Ishikawa (cell line): Measurements from ENCODE around the gene XAB2.

Experiments
- CEBPB ChIP-seq: IDR thresholded peaks from 2 replicates; pipeline ENCODE4 v1.6.1; 2012
- CREB1 ChIP-seq: IDR thresholded peaks from 2 replicates; pipeline ENCODE4 v1.6.1; 2012; ENCODE audit warnings: low read depth
- EGR1 ChIP-seq: IDR thresholded peaks from 2 replicates; pipeline ENCODE4 v1.6.1; 2012
- EP300 ChIP-seq: IDR thresholded peaks from 2 replicates; pipeline ENCODE4 v1.6.1; 2012; ENCODE audit warnings: borderline replicate concordance
- FOXM1 ChIP-seq: IDR thresholded peaks from 2 replicates; pipeline ENCODE4 v1.6.1; 2012; ENCODE audit warnings: low read depth, borderline replicate concordance
- MAX ChIP-seq: IDR thresholded peaks from 2 replicates; pipeline ENCODE4 v1.6.1; 2012
- NFIC ChIP-seq: IDR thresholded peaks from 2 replicates; pipeline ENCODE4 v1.6.1; 2012
- RAD21 ChIP-seq: IDR thresholded peaks from 2 replicates; pipeline ENCODE4 v1.6.1; 2012; ENCODE audit warnings: low read depth
- REST ChIP-seq: IDR thresholded peaks from 2 replicates; pipeline ENCODE4 v1.6.1; 2012; ENCODE audit warnings: low read depth, mild to moderate bottlenecking
- TAF1 ChIP-seq: IDR thresholded peaks from 2 replicates; pipeline ENCODE4 v1.6.1; 2012; ENCODE audit warnings: low read depth, mild to moderate bottlenecking
- TCF12 ChIP-seq: IDR thresholded peaks from 2 replicates; pipeline ENCODE4 v1.6.1; 2012; ENCODE audit warnings: low read depth
- TEAD4 ChIP-seq: IDR thresholded peaks from 2 replicates; pipeline ENCODE4 v1.6.1; 2012
- USF1 ChIP-seq: IDR thresholded peaks from 2 replicates; pipeline ENCODE4 v1.6.1; 2012
- YY1 ChIP-seq: IDR thresholded peaks from 2 replicates; pipeline ENCODE4 v1.6.1; 2012; ENCODE audit warnings: low read depth
- ZBTB7A ChIP-seq: IDR thresholded peaks from 2 replicates; pipeline ENCODE4 v1.6.1; 2012; ENCODE audit warnings: low read depth

XAB2 gene

GRCh38 chr19:7637374-7638256 is 8.3 kb upstream of the XAB2 start:
- TF ChIP-seq TCF12 (no peak), RAD21 (no peak), ZBTB7A (no peak), MAX (no peak), USF1 (no peak), CEBPB (no peak), YY1 (no peak), EP300 (no peak), TEAD4 (no peak), REST (no peak), CREB1 (no peak), FOXM1 (no peak), TAF1 (no peak; the same call in 1 of the 2 replicates)

- TF ChIP-seq MAX, result peak; percentile 100
- peak; percentile 52; the same call in 1 of the 2 replicates for TF ChIP-seq USF1
- TF ChIP-seq TCF12, result peak; percentile 20; the same call in 1 of the 2 replicates
- TF ChIP-seq TEAD4, result no peak
- TF ChIP-seq CEBPB, result peak; percentile 61; the same call in 1 of the 2 replicates
- TF ChIP-seq EP300, result no peak
- peak; percentile 31; the same call in 1 of the 2 replicates for TF ChIP-seq EGR1
- TF ChIP-seq REST, result no peak
- TF ChIP-seq TAF1, result peak; percentile 87
- no peak for TF ChIP-seq FOXM1
- peak; percentile 91 for TF ChIP-seq YY1
- TF ChIP-seq ZBTB7A, result no peak
- no peak for TF ChIP-seq NFIC
- no peak for TF ChIP-seq RAD21
- no peak for TF ChIP-seq CREB1
Observed at GRCh38 chr19:7636691-7637373, 7.5 kb upstream of the XAB2 start, which contains the start of gene STXBP2. STXBP2 (plus strand) TSS chr19:7637110; CDS start chr19:7637150, 40 bp downstream.

GRCh38 chr19:7636317-7636690 is 7.0 kb upstream of the XAB2 start:
- TF ChIP-seq TAF1 (no peak), CREB1 (no peak), ZBTB7A (no peak), FOXM1 (no peak), RAD21 (no peak), YY1 (no peak), MAX (no peak), EP300 (no peak), EGR1 (no peak), USF1 (no peak), TEAD4 (no peak), CEBPB (no peak)

- TF ChIP-seq FOXM1 (no peak), TCF12 (no peak), TAF1 (no peak), EP300 (no peak), REST (no peak), MAX (no peak), RAD21 (no peak), TEAD4 (no peak), ZBTB7A (no peak), CEBPB (no peak), USF1 (no peak), CREB1 (no peak), EGR1 (no peak), YY1 (no peak), NFIC (no peak)
Observed at GRCh38 chr19:7635670-7636069, 6.3 kb upstream of the XAB2 start.
